OCI-LY3 (cell line): ENCODE measurements around the gene NLK.

Experiments used
- CTCF ChIP-seq: fragments of 200-600, 300-600 bp; sonication (generic); IDR thresholded peaks from 2 replicates; pipeline ENCODE4 v1.5.1; 2014; ENCODE audit warnings: antibody characterized with exemption, low read length, low read depth
- EZH2phosphoT487 ChIP-seq: fragments of 200-600 bp; shearing (Covaris generic); IDR thresholded peaks from 2 replicates; pipeline ENCODE4 v1.6.1; 2018; ENCODE audit warnings: antibody characterized with exemption, mixed run types, low read depth

DNA sequence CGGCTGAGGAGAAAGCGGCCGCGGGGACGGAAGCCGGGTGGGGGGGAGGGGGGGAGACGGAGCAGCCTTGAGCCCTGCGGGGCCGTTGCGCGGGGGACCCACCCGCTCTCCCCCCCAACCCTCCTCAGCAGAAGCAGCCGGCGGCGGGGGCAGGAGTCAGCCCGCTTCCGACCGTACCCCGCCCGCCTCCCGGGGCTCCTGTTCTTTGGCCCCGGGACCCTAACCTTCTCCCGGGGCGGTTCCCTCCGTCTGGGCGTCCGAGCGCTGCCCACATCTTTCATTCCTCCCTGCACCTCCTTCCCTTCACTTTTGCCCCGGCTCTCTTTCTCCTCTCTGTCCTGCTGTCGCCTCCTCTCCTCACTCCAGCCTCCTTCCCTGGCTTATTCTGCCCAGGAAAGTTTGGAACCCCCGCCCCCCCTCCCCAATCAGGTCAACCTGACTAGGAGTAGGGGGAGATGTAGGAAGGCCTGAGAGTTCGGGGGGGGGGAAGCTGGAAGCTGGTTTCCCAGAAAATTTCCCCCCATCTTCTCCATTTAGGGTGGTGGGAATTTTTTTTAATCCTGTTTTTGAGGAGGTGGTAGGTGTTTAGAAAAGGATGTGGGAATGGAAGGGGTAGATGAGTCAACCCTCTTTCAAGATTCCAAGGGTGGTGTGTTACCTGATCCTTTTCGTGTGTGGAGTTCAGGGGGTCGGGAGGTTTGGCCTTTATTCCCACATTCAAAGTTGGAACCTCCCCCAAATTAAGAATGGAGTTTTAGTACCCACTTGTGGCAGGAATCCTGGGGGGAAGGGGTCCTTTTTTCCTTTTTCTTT is 427 bp upstream of the NLK start:
- TF ChIP-seq CTCF = no peak
- TF ChIP-seq EZH2phosphoT487 = no peak
